ENCODE results near the gene ZFAND3.

DNA sequence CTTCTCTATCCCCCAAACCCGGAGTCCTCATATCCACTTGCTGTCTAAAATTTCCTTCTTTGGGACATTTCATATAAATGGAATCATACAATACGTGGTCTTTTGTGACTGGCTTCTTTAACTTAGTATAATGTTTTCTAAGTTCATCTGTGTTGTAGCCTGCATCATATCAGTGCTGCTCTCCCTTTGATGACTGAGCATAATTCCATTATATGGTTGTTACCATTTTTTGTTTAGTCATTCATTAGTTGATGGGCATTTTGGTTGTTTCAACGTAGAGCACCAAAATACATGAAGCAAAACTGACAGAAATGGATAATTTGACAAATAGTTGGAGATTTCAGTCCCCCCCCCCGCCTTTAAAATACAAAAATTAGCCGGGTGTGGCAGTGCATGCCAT is 71.5 kb downstream of the ZFAND3 start:
- TF ChIP-seq TAF1 (IDR thresholded peaks at IDR 0.05; ENCODE audit: low read depth) (no peak), RAD21 (conservative IDR thresholded peaks at IDR 0.05) (no peak), POLR2AphosphoS5 (IDR thresholded peaks at IDR 0.05) (no peak), EZH2 (IDR thresholded peaks at IDR 0.05; ENCODE audit: borderline replicate concordance, insufficient read depth, low read length, poor library complexity, severe bottlenecking) (no peak), MXI1 (conservative IDR thresholded peaks at IDR 0.05; ENCODE audit: poor library complexity, severe bottlenecking) (no peak)
- TF ChIP-seq, protein P1, sequence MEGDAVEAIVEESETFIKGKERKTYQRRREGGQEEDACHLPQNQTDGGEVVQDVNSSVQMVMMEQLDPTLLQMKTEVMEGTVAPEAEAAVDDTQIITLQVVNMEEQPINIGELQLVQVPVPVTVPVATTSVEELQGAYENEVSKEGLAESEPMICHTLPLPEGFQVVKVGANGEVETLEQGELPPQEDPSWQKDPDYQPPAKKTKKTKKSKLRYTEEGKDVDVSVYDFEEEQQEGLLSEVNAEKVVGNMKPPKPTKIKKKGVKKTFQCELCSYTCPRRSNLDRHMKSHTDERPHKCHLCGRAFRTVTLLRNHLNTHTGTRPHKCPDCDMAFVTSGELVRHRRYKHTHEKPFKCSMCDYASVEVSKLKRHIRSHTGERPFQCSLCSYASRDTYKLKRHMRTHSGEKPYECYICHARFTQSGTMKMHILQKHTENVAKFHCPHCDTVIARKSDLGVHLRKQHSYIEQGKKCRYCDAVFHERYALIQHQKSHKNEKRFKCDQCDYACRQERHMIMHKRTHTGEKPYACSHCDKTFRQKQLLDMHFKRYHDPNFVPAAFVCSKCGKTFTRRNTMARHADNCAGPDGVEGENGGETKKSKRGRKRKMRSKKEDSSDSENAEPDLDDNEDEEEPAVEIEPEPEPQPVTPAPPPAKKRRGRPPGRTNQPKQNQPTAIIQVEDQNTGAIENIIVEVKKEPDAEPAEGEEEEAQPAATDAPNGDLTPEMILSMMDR (IDR thresholded peaks at IDR 0.05; ENCODE audit: poor library complexity, severe bottlenecking), result no peak
- TF ChIP-seq, protein P2, sequence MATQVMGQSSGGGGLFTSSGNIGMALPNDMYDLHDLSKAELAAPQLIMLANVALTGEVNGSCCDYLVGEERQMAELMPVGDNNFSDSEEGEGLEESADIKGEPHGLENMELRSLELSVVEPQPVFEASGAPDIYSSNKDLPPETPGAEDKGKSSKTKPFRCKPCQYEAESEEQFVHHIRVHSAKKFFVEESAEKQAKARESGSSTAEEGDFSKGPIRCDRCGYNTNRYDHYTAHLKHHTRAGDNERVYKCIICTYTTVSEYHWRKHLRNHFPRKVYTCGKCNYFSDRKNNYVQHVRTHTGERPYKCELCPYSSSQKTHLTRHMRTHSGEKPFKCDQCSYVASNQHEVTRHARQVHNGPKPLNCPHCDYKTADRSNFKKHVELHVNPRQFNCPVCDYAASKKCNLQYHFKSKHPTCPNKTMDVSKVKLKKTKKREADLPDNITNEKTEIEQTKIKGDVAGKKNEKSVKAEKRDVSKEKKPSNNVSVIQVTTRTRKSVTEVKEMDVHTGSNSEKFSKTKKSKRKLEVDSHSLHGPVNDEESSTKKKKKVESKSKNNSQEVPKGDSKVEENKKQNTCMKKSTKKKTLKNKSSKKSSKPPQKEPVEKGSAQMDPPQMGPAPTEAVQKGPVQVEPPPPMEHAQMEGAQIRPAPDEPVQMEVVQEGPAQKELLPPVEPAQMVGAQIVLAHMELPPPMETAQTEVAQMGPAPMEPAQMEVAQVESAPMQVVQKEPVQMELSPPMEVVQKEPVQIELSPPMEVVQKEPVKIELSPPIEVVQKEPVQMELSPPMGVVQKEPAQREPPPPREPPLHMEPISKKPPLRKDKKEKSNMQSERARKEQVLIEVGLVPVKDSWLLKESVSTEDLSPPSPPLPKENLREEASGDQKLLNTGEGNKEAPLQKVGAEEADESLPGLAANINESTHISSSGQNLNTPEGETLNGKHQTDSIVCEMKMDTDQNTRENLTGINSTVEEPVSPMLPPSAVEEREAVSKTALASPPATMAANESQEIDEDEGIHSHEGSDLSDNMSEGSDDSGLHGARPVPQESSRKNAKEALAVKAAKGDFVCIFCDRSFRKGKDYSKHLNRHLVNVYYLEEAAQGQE (IDR thresholded peaks at IDR 0.05; ENCODE audit: borderline replicate concordance), result no peak

Measured in neural cell (in vitro differentiated cells).